ENCODE measurements around the gene C1QA.

The C1QA gene

GRCh38 chr1:22676916-22677583 lies 40.6 kb downstream of the C1QA start:
- no peak for DNase-seq

DNA sequence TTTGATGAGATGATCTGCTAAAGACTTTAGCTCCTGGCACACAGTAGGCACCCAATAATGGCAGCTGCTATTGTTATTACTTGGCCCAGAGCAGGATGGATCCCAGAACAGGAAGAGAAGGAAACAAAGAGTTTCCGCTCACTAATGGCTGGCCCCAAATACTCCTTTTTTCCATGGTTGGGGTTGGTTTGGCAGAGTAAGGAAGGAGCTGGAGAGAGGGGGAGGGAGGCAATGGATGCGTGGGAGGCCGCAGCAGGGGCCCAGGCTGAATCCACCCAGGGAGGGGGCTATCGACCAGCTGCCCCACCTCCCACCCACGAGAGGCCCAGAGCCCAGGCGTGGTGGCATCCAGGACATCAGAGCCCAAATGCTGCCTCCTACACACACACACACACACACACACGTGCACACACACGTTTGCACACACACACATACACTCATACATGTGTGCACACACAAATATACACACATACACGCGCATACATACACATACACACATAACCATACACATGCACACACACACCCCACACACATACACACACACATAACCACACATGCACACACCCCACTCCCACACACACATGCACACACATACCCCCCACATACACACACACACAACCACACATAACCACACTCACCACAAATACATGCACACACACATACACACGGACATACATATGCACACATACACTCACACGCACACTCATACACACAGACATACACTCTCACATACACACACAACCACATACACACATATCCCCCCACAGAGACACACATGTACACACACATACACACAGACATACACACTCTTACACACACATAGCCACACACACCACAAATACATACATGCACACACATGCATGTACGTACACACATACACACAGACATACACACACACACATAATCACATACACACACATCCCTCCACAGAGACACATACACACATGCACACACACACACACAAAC lies 41.8 kb downstream of the C1QA start:
- no peak for DNase-seq

DNA sequence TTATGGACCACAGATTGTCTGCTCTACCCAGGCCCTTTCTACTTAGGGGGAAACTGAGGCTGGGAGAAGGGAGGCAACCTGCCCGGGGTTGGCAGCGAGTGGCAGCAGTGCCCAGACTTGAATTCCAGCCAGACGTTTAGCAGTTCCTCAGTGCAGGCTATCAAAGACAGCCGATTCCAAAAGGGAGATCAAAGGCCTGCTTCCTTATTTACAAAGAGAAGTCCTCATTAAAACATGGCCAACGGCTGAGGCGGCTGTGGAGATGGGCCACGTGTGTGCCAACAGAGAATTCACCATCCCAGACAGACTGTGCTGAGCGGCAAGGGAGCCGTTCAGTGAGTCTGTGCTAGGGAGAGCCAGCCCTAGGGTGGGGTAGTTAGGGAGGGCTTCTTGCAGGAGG lies 44.3 kb downstream of the C1QA start:
- DNase-seq, result no peak

GRCh38 chr1:22681556-22682276 lies 45.3 kb downstream of the C1QA start:
- DNase-seq, result no peak

DNA sequence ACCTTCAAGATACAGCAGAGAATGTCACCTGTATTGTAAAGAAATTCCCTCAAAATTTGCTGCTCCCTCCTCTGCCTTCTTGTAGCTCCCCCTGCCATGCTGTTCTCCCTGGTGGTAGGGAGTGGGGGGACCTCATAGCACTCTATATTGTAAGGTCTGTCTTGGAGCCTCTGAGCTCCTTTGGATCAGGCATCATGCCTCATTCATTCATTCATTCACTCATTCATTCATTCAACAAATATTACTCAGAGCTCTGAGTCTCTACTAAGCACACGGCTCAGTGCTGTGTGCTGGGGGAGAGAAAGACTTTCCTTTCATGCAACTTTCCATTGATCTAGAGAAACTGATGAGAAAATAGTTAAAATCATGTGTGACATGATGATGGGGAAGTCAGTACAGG lies 47.1 kb downstream of the C1QA start:
- no peak for DNase-seq

- no peak for DNase-seq
Measured at GRCh38 chr1:22685591-22686059, 49.2 kb downstream of the C1QA start.

DNA sequence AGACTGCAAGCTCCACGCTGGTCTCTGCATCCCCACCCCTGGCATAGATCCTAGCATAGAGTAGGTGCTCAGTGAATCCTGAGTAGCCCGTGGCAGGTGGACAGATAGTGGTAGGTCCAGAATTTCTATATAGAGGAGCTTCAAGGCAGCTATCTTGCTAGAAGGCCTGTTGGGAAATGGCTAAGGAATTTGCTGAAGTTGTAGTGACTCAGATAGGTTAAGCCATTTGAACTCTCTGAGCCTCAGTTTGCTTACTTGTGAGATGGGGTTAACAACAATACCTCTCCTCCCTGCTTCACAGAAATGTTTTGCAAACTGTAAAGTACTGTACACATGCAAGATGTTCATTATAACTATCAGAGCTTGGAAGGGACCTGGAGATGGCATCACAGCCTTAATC lies 50.8 kb downstream of the C1QA start:
- no peak for DNase-seq

DNA sequence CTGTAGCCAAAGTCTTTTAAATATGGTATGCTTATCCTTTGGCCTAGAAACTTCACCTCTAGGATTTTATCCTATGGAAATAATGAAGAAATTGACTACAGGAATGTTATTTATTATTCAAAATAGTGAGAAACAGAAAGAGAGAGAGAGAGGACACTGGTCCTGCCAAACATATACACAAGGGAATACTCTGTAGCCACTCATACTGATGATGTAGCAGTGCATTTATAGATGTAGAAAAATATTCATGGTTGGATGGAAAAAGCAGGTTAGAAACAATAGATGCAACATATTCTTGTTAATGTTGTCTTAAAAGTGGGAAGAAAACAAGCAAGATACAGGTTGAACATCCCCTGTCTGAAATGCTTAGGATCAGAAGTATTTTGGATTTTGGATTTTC lies 52.0 kb downstream of the C1QA start:
- DNase-seq, result no peak
